ENCODE data around the gene PGAM2.
A peak's percentile ranks its signal among the peaks of the same experiment; 100 is the strongest.

Gene PGAM2

DNA sequence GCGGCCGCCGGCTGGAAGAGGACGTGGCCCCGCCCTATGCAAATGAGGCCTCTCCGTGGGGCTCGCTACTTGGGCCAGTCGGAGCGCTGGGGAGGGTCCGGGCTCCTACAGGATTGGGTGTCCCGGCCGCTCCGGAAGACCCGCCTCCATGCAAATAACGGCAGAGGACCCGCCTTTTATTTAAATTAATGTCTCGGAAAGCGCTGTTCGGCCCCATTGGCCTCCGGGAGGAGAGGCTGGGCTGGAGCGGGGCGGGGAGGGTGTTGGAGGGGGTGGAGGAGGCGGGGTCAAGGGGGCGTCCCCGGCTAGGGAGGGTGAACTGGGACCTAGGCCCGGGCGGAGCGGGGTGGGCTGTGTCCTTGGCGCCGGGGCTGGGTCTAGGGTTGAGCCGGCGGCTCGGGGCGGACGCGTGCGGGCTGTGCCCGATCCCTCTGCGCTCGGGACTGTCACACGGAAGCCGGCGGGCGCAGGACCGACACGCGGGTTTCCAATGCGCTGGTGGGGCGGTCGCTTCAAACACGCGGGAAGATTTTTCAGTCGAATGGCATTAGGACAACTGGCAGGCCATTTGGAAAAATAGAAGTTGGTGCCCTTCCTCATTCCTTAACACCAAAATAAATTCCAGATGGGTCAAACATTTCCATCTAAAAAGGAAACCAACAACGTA is 17.3 kb upstream of the PGAM2 start:
- peak; percentile 97 for DNase-seq

DNA sequence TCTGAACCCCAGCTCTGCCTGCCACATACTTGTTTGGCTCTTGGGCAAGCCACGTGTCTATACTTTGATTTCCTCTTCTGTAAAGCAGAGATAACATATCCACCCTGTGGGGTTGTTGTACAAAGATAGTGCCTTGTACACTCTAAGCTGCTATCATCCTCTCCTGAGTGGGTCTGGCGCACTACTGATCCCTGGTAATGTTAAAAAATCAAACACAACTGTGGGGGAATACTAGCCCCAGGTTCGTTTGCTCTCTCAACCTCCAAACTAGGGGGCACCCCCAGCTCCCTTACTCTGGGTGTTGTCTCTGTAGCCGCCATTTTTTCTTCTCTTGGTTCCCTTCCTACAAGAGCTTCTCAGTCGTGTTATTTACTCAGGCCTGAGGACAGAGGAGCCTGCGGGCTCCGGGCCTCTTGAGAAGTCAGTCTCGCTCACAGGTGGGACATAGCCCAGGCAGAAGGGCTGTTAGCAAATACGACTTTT is 15.9 kb upstream of the PGAM2 start:
- no peak for DNase-seq

DNA sequence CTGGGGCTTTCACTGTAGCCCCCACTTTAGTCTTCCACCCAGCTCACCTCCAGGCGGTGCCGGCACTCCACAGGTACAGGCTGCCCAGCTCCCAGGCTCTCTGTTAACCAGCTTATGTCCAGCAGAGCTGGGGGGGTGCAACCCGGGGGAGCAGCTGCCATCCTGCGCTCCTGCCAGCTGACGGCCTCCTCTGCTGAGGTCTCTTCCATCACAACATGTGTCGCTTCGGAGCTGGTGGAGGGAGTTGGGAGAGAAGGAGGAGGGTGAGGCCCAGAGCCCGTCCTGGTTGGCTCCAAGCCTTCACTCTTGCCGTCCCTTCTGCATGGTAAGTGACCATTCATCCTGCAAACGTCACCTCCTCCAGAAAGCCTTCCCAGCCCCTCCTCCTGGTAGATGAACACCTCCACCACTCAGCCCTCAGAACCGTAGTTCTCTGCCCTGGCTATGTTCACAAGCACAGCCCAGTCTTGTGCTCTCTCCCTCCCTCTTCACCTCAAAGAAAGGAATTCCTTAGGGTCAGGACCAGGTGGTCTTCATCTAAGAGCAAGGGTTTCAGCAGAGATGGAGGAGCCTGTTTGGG is 15.4 kb upstream of the PGAM2 start:
- no peak for DNase-seq

DNA sequence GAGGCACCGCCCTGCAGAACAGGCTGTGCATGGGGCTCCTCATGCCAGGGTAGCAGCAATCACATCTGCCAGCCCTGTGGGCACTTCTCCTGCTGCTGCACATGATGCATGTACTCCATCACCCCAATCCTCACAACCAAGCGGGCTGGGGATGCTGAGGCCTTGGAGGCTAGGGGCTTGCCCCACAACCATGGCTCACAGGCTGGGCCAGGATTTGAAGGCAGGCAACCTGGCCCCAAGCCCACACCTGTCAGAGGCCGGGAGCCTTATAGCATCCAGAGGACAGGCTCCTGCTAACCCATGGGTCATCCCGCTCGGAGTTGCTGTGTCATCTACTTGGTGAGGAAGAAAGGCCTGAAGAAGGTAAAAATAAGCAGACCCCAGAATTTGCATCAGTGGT is 14.8 kb upstream of the PGAM2 start:
- no peak for DNase-seq

DNA sequence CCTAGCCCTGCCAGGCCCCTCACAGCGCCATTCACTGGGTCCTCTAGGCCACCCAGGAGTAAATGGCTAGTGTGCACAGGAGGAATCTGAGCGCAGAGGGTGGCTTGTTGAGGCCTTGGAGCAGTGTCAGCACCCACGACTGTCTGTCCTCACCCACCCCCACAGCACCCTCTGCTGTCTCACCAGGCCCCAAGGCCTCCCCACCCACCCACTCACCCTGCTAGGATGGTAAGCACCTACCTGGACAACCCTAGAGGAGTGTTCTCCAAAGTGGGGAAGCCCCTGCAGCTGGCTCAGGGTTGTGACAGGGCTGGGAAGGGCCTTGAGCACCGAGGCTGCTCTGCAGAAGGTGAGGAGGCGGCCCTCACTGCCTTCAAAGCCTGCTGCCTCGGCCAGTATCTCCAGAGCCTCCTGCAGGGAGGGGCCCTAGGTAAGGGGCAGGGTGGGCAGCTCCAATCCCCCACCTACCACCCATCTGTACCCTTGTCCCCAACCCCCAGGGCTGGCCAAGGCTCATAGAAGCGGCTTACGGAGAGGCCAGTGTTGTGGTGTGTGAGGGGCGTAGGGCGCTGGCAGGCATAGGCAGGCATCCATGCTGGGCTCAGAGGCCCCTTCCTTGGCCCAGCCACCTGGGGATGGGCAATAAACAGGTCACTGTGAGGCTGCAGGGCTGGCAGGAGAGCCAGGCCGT is 14.1 kb upstream of the PGAM2 start:
- DNase-seq, result no peak

DNA sequence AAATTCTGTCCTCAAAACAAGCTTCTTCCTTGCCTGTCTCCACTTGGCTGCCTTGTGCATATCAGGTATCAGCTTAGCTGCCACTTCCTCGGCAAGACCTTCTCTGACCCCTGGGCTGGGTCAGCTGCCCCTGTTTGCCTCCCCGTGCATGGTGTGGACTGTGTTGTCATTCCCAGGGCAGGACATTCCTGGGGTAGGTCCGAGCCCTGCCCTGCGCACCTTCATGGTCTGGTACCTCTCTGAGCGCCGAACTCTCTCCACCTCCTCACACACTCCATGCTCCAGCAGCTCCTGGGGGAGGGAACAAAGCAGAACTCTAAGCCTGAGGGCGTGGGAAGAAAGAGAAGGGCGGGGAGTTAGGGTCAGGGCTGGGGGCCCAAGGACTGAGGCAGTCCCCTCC is 13.2 kb upstream of the PGAM2 start:
- DNase-seq, result no peak

DNA sequence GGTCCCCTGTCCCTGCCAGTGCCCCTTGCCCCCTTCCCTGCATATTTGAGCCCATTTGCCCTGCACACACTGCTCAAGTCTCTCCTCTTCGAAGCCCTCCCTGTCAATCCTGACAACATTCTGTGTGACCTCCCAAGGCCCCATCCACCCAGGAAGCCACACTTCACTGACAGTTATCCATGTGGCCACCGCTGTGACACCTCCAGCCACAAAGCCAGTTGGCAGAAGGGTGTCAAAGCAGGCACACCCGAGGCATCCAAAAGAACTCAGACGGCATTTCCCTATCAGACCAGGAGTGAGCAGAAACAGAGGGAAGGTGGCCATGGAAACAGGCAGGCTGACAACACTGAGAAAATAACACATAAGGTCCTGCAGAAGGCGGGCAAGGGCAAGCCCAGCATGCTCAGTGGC is 12.3 kb upstream of the PGAM2 start:
- no peak for DNase-seq

DNA sequence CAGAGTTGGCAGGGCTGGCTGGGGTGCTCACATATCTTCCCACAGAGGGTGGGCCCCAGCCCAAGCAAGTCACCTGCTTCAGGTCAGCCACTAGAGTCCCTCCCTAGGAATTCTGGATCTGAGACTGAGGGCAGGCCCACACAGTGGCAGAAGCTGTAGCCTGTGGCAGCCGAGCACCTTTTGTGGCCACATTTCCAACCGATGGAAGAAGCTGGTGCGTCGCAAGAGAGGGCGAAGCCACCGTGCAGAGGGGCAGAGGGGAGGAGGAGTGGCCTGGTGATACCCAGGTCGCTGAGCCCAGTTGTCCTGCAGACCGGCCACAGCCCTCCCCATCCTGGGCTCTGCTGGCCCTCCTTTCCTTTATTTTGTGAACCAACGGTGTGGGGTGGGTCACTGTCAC is 11.7 kb upstream of the PGAM2 start:
- DNase-seq, result no peak

DNA sequence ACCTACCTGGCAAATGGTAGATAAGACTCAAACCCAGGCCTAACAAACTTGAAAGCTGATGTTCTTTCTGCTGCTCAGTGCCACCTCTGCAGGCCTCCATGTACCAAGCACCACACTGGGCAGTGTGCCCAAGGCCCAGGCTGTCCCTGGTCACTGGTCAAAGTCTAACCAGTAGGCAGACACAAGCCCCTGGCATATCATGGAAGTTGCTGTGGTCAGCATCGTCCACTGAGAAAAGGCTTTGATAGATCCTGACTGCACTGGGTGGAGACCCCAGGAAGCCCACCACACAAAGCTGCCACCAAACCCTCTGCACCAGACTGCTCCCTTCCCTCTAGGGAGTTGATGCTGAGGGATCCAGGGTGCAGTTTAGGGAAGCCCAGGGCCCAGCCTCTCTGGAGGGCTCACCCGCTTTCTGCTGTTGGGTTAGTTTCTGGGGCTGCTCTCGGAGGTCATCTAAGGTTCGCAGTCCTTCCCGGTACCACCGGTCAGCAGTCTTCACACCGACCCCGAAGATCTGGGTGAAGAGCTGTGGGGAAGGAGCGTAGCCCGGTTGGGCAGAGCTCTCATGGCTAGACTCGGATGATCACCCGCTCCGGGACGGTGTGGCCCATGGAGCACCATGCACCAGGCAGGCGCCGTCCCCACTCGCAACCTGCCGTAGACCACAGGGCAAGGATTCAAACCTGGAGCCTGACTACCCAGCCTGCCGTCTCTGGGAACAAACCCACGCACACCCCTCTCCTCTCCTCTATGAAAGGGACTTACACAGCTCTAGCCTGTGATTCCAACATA is 10.9 kb upstream of the PGAM2 start:
- no peak for DNase-seq

DNA sequence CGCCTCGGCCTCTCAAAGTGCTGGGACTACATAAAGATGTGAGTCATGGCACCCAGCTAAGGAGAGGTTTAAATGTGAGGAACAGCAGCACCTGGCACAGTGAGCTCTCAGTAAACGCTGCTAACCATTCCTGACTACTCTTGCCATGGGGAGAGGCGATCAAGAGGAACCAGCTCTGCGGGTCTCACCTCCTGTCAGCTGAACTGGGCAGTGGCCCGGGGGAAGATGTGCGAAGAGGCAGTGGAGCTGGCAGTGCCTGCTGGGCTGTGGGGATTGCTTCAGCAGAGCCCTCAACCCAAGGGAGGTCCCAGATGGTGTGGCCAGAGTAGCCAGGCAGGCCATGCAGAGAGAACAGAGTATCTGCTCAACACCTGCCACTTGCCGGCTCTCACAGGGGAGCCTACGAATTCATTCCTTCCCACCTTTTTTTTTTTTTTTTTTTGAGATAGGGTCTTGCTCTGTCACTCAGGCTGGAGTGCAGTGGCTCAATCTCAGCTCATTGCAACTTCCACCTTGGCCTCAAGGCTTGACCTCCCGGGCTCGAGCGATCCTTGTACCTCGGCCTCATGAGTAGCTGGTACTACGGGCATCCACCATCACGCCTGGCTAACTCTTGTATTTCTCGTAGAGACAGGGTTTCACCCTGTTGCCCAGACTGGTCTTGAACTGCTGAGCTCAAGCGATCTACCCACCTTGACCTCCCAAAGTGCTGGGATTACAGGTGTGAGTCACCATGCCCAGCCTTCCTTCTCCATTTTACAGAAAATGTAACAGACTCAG is 10.1 kb upstream of the PGAM2 start:
- no peak for DNase-seq

DNA sequence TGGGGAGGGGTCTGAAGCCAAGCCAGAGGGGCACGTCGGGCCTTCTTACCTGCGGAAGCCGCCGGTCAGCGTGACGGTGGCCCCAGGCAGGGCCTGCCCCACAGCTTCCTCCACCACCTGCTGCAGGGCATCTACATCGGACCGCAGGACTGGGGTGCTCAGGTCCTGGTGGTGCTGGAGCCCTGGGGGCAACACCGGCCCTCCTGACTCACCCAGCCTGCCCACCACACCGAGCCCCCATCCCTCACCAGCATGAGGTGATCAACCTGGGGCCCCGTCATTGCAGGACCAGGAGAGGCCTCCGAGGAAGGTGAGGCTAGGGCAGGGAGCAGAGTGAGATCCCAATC is 9.0 kb upstream of the PGAM2 start:
- no peak for DNase-seq

DNA sequence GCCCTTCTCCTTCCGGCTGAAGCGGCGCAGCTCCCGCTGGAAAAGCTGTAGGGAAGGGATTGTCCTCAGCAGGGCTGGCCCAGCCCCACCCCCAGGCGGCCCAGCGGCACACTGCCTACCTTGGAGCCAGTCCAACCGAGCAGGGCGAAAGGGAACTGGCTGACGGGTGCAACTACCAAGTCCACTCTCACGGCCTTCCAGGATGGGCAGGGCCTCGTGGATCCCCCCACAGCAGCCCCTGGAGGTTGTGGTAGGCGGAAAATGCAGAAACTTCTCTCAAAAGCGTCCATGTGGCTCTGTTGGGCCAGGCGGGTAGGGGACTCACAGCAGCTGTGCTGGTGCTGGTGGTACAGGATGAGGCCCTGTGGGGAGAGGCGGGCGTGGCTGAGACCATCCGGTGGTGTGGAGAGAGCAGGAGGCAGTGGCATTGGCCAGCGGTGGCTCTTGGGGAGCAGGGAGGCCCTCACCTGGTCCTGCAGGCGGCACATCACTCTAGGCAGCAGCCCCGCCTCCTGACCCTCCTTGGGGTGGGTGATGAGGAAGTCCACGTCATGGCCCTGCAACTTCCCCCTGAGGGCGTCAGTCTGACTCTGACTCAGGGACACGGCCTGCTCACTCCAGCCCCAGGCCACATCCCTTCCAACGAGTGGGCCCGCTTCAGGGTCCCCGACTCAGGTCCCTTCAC is 8.4 kb upstream of the PGAM2 start:
- no peak for DNase-seq

DNA sequence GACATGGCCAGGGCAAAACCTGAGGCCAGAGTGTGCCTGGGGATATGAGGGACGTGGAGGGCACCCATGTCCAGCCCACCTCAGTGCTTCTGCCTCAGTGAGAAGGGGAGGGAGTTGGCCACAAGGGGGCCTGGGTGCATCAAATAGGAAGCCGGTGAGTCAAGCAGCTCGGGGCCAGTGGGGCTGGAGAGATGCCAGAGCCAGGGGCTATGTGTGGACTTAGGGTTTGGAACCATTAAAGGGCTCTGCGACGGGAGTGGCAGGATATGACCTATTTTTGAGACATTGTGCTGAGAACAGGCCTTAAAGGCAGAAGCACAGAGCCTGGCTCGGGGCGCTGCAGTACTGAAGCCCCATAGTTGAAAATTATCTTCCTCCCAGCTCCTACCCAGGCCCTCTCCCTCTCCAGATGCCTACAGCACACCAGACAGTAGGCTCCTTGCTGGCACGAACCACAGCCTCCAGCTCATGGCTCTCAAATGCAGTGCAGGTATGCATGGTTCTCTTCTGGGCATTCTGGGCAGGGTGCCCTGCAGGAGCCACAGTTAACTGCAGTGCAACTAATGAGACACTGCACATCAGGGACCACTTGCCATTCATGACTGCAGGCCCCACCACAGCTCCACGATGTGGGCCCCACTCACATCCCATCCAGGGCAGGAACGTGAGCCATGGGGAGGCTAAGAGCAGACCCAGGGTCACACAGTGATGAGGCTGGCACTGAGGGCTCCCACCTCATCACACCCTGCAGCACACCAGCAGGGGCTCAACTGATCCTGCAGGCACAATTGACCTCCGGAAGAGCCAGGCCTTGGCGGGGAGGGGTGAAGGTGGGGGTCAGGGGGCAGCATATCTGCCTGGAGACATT is 7.2 kb upstream of the PGAM2 start:
- DNase-seq, result peak; percentile 31

DNA sequence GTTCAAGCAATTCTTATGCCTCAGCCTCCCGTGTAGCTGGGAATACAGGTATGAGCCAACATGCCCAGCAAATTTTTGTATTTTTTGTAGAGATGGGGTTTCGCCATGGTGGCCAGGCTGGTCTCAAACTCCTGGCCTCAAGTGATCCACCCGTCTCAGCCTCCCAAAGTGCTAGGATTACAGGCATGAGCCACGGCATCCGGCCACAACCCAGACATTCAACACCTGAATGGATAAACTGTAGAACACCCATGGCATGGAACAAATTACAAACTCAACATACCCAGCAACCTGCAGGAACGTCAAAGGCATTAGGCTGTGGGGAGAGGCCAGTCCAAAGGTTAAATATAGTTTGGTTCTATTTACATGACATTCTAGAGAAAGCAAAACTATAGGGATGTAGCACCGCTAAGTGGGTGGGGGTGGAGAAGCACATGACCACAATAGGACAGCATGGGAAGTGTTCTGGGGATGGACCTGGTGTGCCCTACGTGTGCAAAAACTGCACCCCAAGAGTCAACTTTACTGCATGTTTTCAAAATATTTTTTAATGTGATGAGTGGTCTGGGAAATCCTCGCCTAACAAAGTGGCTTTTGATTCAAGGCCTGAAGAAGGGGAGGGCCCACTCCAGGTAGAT is 6.5 kb upstream of the PGAM2 start:
- DNase-seq, result no peak

DNA sequence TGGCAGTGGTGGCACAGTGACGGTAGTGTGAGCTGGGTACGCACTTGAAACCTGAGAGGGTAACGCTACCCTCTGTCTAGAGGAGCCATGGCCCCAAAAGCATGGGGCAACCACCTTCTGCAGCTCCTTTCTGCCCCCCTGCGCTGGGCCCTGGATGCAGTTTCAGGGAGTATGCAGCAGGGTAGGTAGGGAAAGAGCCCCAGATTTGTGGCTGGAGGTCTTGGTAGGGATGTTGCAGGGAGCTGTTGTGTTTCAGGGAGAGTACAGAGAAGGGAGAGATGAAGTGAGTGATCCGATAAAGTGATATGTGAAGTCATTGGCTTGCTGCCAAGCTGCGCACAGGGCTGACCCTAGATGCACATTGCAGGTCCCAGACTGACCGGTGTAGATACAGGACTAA is 2.7 kb upstream of the PGAM2 start:
- DNase-seq, result no peak

DNA sequence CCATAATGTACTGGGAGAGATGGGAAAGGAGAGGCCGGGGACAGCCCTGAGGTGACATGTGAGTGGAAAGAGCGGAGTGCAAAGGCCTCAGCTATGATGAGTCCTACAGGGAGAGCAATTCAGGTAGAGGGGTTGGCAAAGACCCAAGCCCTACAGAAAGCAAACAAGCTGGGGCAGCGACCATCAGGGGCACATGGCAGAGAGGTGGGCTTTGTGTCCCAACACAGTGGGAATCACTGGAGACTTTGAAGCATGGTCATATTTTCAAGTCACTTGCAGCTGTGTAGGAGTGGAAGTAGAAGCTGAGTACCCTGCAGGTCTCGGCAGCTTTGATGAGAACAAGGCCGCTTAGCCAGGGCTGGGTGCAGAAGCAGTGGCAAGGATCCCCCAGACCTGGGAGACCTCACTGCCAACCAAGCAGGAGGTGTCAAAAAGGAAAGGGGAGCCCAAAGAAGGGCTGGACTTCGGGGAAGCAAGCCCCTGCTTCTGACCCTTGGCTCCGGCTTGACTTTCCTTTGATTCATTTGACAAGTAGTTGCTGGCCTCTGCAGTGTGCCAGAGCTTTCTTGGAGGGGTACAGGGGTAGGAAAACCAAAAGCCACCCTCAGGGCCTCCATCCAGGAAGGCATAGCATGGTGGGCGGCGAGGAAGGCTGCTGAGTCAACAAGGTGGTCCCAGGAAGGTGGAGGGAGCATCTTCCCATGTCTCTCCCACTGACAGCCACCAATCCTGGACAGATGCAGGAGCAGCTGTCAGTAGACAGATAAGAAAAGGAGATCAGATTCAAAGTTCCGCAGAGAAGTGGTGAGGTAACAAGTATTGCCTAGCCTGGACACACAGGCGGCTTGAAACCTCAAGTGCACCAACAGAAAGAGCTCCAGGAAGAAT is 1.9 kb upstream of the PGAM2 start:
- DNase-seq, result no peak

DNA sequence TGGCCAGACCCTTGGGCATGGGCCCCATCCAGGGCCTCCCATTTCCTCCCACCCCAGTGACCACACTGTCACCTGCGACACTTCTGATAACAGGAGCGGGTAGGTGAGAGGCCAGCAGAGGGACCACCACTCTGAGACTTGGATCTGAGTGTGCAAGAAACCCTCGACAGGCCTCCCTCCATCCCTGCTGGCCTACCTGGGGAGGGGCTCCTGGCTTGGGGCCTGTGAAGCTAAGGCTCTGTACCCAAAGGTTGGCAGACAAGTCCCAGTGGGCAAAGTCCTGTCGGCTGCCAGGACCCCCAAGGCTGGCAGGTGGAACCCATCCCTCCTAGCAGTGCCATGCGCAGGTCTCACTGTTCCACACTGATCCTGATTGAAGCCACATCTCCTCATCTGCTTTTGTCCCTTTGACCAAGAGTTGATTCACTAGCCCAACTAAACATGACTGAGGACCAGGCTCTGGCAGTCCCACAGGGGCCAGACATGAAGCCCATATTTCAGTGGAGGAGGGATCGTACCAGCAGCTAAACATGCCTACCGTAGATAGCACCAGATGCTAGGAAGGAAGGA is 1.2 kb upstream of the PGAM2 start:
- no peak for DNase-seq

DNA sequence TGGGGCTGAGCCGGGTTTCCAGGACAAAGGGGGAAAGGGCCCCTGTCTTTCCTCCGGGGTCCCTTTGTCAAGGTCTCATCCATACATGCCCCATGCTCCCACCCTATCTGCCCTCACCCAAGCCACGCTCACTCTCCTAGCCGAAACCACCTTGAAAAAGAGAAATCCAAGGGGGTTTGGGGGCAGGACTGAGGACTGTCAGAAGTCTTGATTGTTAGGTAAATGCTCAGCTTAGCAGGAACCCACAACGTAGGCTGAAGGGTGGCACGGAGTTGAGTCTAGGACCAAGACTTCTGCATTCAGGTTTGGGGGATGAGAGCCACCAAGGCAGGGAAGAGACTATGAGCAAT is 719 bp upstream of the PGAM2 start:
- no peak for DNase-seq

DNA sequence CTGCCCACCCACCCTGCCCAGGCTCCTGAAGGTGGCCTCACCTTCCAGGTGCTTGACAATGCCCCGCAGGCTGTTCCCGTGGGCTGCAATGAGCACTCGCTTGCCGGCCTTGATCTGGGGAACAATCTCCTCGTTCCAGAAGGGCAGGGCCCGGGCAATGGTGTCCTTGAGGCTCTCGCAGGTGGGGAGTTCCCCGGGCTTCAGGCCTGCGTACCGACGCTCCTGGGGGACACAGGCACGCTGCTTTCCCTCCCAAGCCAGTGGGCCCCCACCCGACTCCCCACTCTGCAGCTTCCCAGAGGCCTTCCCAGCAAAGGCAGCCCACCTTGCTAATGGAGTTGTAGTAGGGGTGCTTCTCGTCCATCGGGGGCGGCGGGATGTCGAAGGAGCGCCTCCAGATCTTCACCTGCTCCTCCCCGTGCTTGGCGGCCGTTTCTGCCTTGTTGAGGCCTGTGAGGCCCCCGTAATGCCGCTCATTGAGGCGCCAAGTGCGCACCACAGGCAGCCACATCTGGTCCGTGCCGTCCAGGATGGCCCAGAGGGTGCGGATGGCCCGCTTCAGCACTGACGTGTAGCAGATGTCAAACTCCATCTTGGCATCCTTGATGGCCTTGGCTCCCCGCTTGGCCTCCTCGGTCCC is 456 bp downstream of the PGAM2 start:
- no peak for DNase-seq
